Kidney (tissue), 14 donors: ENCODE measurements around the gene THAP4. TPM values are rescaled to one million over a fixed set of nuclear protein-coding genes. Genes with fewer than 3 reads are reported as not detected.

ENCODE experiments used
- DNase-seq, 5 donors: peaks; one replicate each; pipeline ENCODE4 v3.0.0-alpha.2; 2013 to 2020
- FAIRE-seq: peaks from 2 replicates; lab custom pipeline; 2012; peaks lifted over from hg19 to GRCh38; lab: Jason Lieb, UNC
- H3K27ac ChIP-seq, 2 donors: one replicate each; pipeline ENCODE4 v1.7.0; 2013; ENCODE audit warnings: low read depth in 2 of 2, low read length in 2 of 2, inconsistent platforms in 1 of 2
- H3K27me3 ChIP-seq: one replicate; pipeline ENCODE4 v1.7.1; 2013; ENCODE audit warnings: low read length, inconsistent platforms; ENCODE audit not compliant: control insufficient read depth, insufficient read depth
- H3K36me3 ChIP-seq, 3 donors: one replicate each; pipeline versions ENCODE4 v1.7.0 to v1.7.1; 2013; ENCODE audit warnings: low read length in 3 of 3, control low read depth in 1 of 3, inconsistent platforms in 1 of 3; ENCODE audit not compliant: insufficient read depth in 3 of 3, control insufficient read depth in 2 of 3
- H3K4me1 ChIP-seq, 3 donors: one replicate each; pipeline versions ENCODE4 v1.7.0 to v1.7.1; 2013; ENCODE audit warnings: low read length in 3 of 3, inconsistent platforms in 1 of 3, low read depth in 1 of 3; ENCODE audit not compliant: control insufficient read depth in 2 of 3, insufficient read depth in 2 of 3
- H3K4me3 ChIP-seq, 3 donors: one replicate each; pipeline versions ENCODE4 v1.7.0 to v1.8.1; 2013; ENCODE audit warnings: low read length in 3 of 3, control low read depth in 1 of 3, inconsistent platforms in 1 of 3
- H3K9ac ChIP-seq, 3 donors: one replicate each; pipeline versions ENCODE4 v1.7.0 to v1.7.1; 2013; ENCODE audit warnings: low read length in 3 of 3, control low read depth in 1 of 3, inconsistent platforms in 1 of 3
- H3K9me3 ChIP-seq, 3 donors: one replicate each; pipeline versions ENCODE4 v1.7.0 to v1.7.1; 2013; ENCODE audit warnings: low read length in 3 of 3, control low read depth in 1 of 3, inconsistent platforms in 1 of 3; ENCODE audit not compliant: control insufficient read depth in 2 of 3, insufficient read depth in 1 of 3
- intact Hi-C: fragments of 100-400 bp; cut with DNase I; formaldehyde crosslinking; loops from one replicate; pipeline ENCODE4 v1.11.1; 2022
- polyA plus RNA-seq: library from polyadenylated mRNA; stranded (reverse); fragments of 350-450 nt; fragmentation: Illumina TruSeq; extraction: RNeasy Lipid Tissue Mini Kit (QIAGEN cat#74804); gene quantifications from one replicate; pipeline ENCODE4 v1.2.3, GENCODE V29; 2014; ENCODE audit warnings: low read depth, low replicate concordance; ENCODE audit not compliant: insufficient read depth
- total RNA-seq: library from RNA; stranded (reverse); fragmentation: NEBNext Ultra II Directional; extraction: Animal tissue kit (Norgen Biotek cat#: 25700); gene quantifications from one replicate; pipeline ENCODE4 v1.2.1, GENCODE V29; 2021
- TF ChIP-seq, protein P1 (sequence below): IDR thresholded peaks from 3 replicates; pipeline ENCODE4 v1.5.1; 2012; ENCODE audit warnings: mild to moderate bottlenecking, moderate library complexity, borderline replicate concordance; ENCODE audit not compliant: insufficient read depth; ENCODE audit errors: extremely low read depth
- donor health status: control.
- donor health status: control.
- donor health status: control.
- donor health status: control.
- donor health status: control.
- donor health status: DM: yes; HTN: yes; CAD: no.
- donor health status: Normal renal cell carcinoma (clear cell type).

THAP4 gene
- total and polyA plus RNA-seq, 2 donors from 2014 or later, result 68.0 to 184 TPM

DNA sequence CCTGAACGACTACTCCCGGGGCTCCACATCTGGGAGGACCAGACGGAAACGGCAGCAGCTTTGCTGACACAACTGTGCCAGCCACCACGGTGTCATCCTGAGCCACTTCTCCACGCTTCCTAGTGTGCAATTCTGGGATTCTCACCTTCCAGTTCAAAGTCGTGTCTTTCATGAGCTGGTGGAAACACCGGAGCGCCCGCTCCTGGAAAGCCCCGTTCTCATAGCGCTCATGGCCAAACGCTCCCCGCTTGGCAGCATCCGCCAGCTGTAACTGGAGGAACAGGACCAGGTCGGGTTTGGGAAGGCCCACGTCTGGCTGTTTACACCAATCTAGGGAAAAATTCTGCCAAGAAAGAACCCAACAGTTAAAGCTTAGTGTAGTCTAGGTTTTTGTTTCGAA lies 41.3 kb upstream of the THAP4 start:
- TF ChIP-seq, protein P1, sequence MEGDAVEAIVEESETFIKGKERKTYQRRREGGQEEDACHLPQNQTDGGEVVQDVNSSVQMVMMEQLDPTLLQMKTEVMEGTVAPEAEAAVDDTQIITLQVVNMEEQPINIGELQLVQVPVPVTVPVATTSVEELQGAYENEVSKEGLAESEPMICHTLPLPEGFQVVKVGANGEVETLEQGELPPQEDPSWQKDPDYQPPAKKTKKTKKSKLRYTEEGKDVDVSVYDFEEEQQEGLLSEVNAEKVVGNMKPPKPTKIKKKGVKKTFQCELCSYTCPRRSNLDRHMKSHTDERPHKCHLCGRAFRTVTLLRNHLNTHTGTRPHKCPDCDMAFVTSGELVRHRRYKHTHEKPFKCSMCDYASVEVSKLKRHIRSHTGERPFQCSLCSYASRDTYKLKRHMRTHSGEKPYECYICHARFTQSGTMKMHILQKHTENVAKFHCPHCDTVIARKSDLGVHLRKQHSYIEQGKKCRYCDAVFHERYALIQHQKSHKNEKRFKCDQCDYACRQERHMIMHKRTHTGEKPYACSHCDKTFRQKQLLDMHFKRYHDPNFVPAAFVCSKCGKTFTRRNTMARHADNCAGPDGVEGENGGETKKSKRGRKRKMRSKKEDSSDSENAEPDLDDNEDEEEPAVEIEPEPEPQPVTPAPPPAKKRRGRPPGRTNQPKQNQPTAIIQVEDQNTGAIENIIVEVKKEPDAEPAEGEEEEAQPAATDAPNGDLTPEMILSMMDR, result no peak
- H3K36me3 ChIP-seq, result peaks cover 0 to 3% (median 2%) of the 10 kb centered on the region in 3 donors
- H3K27me3 ChIP-seq, result no peaks in the 10 kb centered on the region
- no peak overlapping the region for H3K9ac ChIP-seq
- no peaks in the 10 kb centered on the region for H3K4me1 ChIP-seq
- no peak for FAIRE-seq
- no peak overlapping the region for H3K27ac ChIP-seq
- intact Hi-C loops, result no loop called here
- no peak overlapping the region for H3K4me3 ChIP-seq
- no peaks in the 10 kb centered on the region for H3K9me3 ChIP-seq
- DNase-seq, result no peak

DNA sequence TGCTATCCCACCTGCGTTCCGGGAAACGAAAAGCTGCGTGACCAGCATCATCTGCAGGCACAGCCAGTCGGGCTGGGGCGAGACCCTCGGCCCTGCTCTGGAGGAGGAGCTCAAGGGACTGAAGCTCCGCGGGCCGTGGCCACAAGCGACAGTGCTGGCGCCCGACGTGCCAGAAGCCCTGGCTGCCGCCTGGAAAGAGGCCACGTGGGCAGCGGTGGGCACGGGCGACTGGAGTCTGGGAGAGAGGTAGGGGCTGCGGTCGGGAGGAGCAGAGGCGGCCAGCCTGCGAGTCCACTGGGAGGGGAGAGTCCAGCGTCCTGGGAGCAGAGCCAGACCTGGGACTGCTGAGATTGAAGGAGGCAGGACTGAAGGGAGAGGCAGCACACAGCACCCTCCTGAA lies 40.4 kb upstream of the THAP4 start:
- Histone ChIP-seq H3K9me3 (no peaks in the 10 kb centered on the region), H3K9ac (no peak overlapping the region), H3K27ac (no peak overlapping the region), H3K4me3 (no peak overlapping the region), H3K27me3 (no peaks in the 10 kb centered on the region), H3K4me1 (no peaks in the 10 kb centered on the region), H3K36me3 (peaks cover 0 to 3% (median 0%) of the 10 kb centered on the region in 3 donors)
- no peak for FAIRE-seq
- TF ChIP-seq, protein P1, result no peak
- intact Hi-C loops, result no loop called here
- DNase-seq, result no peak

DNA sequence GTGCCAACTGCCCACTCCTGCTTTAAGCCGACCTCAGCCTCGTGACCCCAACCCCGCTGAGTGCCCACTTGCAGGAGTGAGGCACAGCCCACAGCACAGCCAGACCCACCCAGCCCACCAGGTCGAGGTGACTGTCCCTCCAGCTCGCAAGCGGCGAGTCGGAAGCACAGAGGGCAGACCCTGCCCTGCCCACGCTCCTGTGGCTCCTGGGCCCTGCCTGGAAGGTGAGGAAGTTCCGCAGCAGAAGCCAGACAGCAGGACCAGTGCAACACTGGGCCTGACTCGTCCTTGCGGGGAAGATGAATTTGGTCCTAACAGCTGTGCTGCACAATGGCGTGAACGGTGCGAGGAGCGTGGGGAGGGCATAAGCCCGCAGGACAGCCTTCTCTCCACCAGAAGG lies 39.7 kb upstream of the THAP4 start:
- TF ChIP-seq, protein P1, result no peak
- Histone ChIP-seq H3K36me3 (peaks cover 0 to 5% (median 3%) of the 10 kb centered on the region in 3 donors), H3K27me3 (no peaks in the 10 kb centered on the region), H3K9me3 (no peaks in the 10 kb centered on the region), H3K4me1 (no peaks in the 10 kb centered on the region), H3K4me3 (no peak overlapping the region), H3K27ac (no peak overlapping the region), H3K9ac (no peak overlapping the region)
- FAIRE-seq (no peak), DNase-seq (no peak)
- intact Hi-C loops, result no loop called here

DNA sequence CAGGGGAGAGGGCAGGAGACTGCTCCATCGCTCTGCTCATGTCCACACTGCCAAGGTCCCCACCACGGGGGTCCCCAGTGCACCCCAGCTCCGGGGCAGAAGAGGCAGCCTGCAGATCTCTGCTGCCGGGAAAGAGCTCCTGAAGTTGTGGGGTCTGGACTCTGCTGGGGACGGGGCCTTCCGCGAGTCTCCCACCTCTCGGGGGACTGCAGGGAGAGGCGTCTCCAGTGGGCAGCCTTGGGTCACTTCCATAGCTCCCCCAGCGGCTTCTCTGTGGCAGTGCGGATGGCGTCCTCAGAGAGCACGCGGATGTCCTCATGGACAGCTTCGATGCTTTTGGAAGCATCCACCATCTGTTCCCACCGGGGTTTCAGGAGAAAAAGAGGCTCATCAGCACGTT lies 38.9 kb upstream of the THAP4 start:
- intact Hi-C loops, result no loop called here
- H3K27ac ChIP-seq, result no peak overlapping the region
- no peak for FAIRE-seq
- no peaks in the 10 kb centered on the region for H3K27me3 ChIP-seq
- no peak for DNase-seq
- TF ChIP-seq, protein P1, result no peak
- no peaks in the 10 kb centered on the region for H3K4me1 ChIP-seq
- no peak overlapping the region for H3K9ac ChIP-seq
- no peaks in the 10 kb centered on the region for H3K9me3 ChIP-seq
- no peak overlapping the region for H3K4me3 ChIP-seq
- H3K36me3 ChIP-seq, result peaks cover 0 to 7% (median 3%) of the 10 kb centered on the region in 3 donors
